Measurements from ENCODE around the gene VENTX.

The VENTX gene

GRCh38 chr10:133201948-133202725, 35.5 kb upstream of the VENTX start:
- DNase-seq (ENCODE audit: low read depth in 2 of 2), result no peak

GRCh38 chr10:133202778-133203651, 34.6 kb upstream of the VENTX start:
- DNase-seq (ENCODE audit: low read depth in 2 of 2), result no peak

DNA sequence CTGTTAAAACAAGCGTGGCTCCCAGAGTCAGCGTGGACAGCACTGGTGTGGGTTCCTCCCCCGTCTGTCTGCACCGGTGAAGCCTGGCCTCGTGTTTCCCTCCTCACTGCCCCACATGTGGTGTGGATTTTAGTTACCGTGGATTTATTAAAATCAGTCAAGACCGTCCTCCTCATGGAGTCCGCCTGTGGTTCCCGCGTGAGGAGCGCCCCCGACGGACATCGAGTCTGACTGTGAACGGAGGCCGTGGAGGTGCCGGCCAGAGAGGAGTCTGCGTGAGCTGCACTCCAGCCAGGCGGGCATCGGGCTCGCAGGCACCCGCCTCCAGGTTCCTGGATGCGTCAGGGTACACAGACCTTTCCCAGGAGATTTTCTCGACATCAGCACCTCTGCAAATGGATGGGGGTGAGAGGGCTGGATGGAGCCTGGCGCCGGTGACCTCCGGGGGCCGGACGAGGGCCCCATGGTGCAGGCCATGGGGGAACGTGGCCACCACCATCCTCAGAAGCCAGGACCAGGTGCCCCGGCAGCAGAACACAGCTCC, 33.9 kb upstream of the VENTX start:
- DNase-seq (ENCODE audit: low read depth in 2 of 2), result no peak

DNA sequence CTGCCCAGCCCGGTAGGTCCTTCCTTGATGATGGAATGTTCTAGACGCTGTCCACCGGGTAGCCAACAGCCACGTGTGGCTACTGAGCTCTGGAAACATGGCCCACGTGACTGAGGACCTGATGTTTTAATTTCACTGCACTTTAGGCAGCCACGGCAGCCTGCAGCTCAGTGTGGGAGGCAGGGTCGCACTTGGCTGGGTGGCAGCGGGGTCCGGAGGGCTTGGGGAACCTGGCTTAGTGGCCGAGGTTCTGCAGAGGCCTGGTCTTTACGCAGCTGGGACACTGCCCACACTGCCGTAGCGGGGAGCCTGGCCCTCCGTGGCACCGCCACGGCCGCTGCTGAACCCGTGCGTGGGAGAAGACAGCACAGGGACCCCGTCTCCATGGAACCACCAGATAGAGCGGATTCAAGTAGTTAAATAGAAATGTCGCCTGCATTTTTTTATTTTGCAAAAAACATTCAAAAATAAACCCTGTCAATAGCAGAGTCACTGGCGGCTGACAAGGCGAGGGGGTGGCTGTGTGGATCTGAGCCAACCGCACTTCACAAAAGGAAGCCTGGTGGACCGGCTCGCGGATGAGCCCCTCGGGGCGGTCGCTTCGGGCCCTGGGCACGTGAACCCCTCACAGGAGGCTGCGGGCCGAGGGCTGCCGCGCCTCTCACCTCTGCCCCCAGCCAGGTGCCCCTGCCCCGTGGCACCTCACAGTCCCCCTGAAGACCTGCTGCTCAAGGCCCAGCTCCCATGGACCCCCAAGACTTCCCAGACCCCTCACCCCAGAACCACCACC, 33.2 kb upstream of the VENTX start:
- no peak for DNase-seq (ENCODE audit: low read depth in 2 of 2)

DNA sequence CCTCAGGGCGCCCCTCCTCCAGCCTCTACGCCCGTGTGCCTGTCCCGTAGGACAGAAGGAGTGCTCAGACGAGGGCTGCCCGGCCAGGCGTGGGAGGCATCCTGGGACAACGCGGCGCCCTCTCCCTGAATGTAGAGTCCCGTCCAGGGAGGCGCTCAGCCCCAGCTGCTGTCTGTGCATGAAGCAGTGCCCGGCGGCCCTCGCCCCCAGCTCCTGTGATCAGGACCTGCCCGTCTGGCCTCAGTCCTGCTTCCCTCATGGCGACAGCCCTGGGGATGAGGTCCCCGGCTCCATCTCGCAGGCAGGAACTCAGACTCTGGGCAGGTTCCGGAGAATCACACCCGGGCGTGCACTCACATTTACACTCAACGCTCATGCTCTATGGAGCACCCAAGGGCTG, 32.5 kb upstream of the VENTX start:
- DNase-seq (ENCODE audit: low read depth in 2 of 2), result no peak

- DNase-seq (ENCODE audit: low read depth in 2 of 2), result no peak
Measured at GRCh38 chr10:133206356-133207040, 31.2 kb upstream of the VENTX start.

- no peak for DNase-seq (ENCODE audit: low read depth in 2 of 2)
Measured at GRCh38 chr10:133207041-133207600, 30.5 kb upstream of the VENTX start.

DNA sequence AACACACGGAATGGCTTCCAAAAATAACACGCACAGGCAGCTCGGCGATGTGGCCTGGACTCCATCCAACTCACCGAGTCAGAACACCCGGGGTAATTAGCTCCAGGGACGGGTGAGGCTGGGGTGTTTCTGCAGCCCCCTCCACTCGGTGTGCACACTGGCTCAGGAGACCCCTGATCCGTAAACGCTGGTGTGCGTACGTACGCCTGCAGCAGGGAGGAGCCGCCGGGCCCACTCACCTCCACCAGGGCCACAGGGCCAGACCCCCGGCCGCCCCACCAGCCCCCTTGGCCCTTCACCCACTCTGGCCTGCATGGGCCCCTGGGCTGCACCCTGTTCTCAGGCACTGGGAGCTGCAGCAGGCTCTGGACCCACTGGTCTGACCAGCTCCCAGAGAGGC, 30.0 kb upstream of the VENTX start:
- no peak for DNase-seq (ENCODE audit: low read depth in 2 of 2)

GRCh38 chr10:133208466-133208865, 29.2 kb upstream of the VENTX start:
- no peak for DNase-seq (ENCODE audit: low read depth in 2 of 2)

DNA sequence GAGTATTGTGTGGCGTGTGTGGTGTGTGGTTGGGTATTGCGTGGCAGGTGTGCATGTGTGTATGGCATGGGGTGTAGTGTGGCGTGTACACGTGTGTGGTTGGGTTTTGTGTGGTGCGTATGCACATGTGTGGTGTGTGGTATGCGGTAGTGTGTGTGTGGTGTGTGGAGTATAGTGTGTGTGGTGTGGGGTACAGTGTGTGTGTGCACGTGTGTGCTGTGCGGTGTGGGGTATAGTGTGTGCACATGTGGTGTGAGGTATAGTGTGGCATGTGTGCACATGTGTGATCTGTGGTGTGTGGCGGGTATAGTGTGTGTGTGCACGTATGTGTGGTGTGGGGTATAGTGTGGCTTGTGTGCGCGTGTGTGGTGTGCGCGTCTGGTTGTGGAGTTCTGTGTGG, 28.5 kb upstream of the VENTX start:
- DNase-seq (ENCODE audit: low read depth in 2 of 2), result no peak

DNA sequence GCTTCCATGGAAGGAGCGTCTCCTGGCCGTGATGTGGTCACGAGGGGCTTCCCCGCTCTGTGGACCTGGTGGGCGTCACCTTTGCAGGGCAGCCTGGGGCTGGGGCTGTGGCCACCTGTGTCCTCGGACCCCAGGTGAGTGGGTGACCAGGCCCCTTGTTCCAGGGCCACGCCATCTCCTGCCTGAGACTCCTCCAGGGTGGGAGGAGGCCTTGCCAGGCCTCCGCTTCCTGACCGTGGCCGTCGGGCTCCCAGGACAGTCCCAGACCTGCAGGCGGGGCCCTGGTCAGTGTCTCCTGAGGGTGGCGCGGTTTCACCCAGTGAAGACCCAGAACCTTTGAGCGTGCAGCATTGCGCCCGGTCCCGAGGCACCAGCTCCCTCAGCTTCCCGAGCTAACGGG, 28.0 kb upstream of the VENTX start:
- DNase-seq (ENCODE audit: low read depth in 2 of 2), result no peak

GRCh38 chr10:133210398-133211140, 27.1 kb upstream of the VENTX start:
- no peak for DNase-seq (ENCODE audit: low read depth in 2 of 2)

DNA sequence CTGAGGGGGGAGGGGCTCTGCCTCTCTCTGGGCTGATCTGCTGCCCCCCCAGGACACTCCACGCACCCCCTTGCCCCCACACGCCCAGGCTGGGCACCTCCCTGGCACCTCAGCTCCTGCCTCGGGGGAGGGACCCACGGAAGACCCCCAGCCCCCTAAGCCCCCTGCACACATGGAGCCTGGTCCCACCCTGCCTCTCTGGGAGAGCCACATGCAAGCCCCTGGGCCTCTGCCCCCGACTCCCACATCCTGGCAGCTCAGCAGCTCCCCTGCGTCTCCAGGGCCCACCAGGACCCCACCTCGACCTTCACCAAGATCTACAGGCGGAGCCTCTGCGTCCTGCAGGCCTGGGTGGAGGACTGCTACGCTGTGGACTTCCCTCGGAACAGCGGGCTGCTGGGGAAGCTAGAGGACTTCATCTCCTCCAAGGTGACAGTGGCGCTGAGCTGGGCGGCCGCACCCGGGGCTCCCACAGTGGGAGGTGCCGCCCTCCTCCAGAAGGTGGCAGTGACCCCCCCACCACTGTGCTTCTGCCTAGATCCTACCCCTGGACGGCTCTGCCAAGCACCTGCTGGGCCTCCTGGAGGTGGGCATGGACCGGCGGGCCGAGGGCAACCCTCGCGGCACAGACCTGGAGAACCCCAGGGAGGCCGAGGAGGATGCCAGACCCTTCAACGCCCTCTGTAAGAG, 26.4 kb upstream of the VENTX start:
- no peak for DNase-seq (ENCODE audit: low read depth in 2 of 2)

DNA sequence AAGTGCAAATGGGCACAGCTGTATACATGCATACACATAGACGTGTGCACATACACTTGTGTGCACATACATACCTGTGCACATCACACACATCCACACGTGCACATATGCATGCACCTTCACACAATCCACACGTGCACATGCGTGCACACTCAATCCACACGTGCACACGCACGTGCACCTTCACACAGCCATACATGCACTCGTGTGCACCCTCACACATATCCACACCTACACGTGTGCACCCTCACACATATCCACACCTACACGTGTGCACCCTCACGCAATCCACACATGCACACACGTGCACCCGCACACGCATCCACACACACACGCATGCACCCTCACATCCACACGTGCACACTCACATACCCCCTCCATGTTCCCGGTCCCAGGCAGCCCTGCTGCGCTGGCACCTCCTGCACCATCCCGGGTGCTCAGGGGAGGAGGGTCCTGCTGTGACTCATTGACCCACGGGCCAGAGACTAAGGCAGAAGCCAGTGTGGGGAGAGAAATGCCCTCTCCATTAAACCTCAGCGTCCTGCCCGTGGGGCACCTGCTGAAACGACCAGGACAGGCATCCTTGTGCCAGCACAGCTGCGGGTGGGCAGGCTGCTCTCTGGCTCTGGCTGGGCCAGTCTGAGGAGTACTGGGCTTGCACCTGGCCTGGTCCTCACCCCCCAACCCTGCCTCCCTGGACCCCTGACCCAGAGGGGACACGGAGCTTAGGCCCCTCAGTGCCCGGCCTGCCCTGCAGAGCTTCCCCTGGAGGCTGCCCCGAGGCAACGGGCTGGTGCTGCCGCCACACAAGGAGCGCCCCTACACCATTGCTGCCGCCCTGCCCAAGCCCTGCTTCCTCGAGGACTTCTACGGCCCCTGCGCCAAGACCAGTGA, 25.4 kb upstream of the VENTX start:
- no peak for DNase-seq (ENCODE audit: low read depth in 2 of 2)

GRCh38 chr10:133212853-133213494, 24.7 kb upstream of the VENTX start:
- no peak for DNase-seq (ENCODE audit: low read depth in 2 of 2)

DNA sequence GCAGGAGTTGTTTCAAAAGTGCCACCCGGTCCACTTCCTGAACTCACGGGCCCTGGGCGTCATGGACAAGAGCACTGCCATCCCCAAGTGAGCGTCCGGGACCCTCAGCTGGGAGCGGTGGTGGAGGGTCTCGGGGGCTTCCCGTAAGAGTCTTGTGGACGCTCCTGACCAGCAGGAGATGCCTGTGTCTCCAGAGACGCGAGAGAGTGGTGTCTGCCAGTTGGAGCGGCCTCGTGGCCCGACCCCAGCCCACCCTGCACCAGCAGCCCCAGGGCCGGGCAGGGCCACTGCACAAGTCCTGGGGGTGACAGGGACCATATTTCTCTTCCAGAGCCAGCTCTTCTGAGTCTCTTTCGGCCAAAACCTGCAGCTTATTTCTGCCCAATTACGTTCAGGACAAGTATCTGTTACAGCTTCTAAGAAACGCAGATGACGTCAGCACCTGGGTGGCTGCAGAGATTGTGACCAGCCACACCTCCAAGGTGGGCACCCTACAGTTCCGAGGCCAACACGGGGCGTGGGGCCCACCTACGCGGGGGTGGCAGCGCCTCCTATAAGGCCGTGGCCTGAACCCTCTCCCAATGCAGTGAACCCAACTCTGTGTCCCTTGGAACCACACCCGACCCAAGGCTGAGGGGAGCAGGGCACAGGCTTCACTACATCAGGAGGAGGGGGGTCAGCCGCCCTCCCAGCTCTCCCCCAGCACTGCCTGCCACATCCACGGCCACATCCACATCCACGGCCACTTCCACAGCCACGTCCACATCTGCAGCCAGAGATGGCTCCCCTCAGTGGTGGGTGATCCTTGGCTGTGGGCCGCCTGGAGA, 23.8 kb upstream of the VENTX start:
- no peak for DNase-seq (ENCODE audit: low read depth in 2 of 2)
